ENCODE results near the gene ATP8A2.

GRCh38 chr13:25967144-25967543 lies 595.4 kb downstream of the ATP8A2 start:
- TF ChIP-seq CTCF (IDR thresholded peaks at IDR 0.05): no peak
- no peak for TF ChIP-seq POLR2A (IDR thresholded peaks at IDR 0.05)
